SKM-1 treated with dmso at 0.1 percent for 144 hours (cell line): ENCODE measurements around the gene B4GAT1.
A peak's percentile ranks its signal among the peaks of the same experiment; 100 is the strongest.
"Not testable (repeated sequence)": the region's sequence is repeated elsewhere in the genome, so short reads cannot be mapped to it uniquely, and the experiment has no call there.

ENCODE experiments used
- DNase-seq: peaks from one replicate; lab custom pipeline; 2025; ENCODE audit not compliant: unreplicated experiment; lab: John Stamatoyannopoulos, UW

Gene B4GAT1

GRCh38 chr11:66326261-66327111 lies 20.9 kb downstream of the B4GAT1 start:
- no peak for DNase-seq

GRCh38 chr11:66325263-66325671 lies 22.2 kb downstream of the B4GAT1 start:
- no peak for DNase-seq

GRCh38 chr11:66324664-66325063 lies 22.8 kb downstream of the B4GAT1 start:
- no peak for DNase-seq

GRCh38 chr11:66323684-66324083 lies 23.7 kb downstream of the B4GAT1 start:
- DNase-seq: no peak

GRCh38 chr11:66322732-66323427 lies 24.5 kb downstream of the B4GAT1 start:
- no peak for DNase-seq

GRCh38 chr11:66321606-66322005 lies 25.8 kb downstream of the B4GAT1 start:
- DNase-seq: no peak

- DNase-seq: not testable (repeated sequence)
Measured at GRCh38 chr11:66320748-66321147, 26.7 kb downstream of the B4GAT1 start.

- DNase-seq: not testable (repeated sequence)
Measured at GRCh38 chr11:66320289-66320688, 27.1 kb downstream of the B4GAT1 start.

- no peak for DNase-seq
Measured at GRCh38 chr11:66318600-66318970, 28.8 kb downstream of the B4GAT1 start.

- peak; percentile 97 for DNase-seq
Measured at GRCh38 chr11:66317723-66318599, 29.5 kb downstream of the B4GAT1 start.

- DNase-seq: no peak
Measured at GRCh38 chr11:66317322-66317722, 30.1 kb downstream of the B4GAT1 start.

GRCh38 chr11:66316849-66317251 lies 30.6 kb downstream of the B4GAT1 start, which contains the start of gene CD248:
Gene CD248 (minus strand): TSS chr11:66317044. CDS start chr11:66317027, 17 bp downstream.
- no peak for DNase-seq

- no peak for DNase-seq
Measured at GRCh38 chr11:66315921-66316811, 31.3 kb downstream of the B4GAT1 start.

GRCh38 chr11:66315498-66315885 lies 31.9 kb downstream of the B4GAT1 start:
- no peak for DNase-seq

- no peak for DNase-seq
Measured at GRCh38 chr11:66314561-66315497, 32.6 kb downstream of the B4GAT1 start.

- no peak for DNase-seq
Measured at GRCh38 chr11:66314186-66314501, 33.3 kb downstream of the B4GAT1 start.

GRCh38 chr11:66313321-66314185 lies 33.9 kb downstream of the B4GAT1 start:
- DNase-seq: no peak

- peak; percentile 95 for DNase-seq
Measured at GRCh38 chr11:66312549-66313320, 34.7 kb downstream of the B4GAT1 start.
